RWPE1 (cell line): ENCODE results near the gene SEMA4F.

Experiments
- CTCF ChIA-PET: fragments of 350-600 bp; sonication (Branson Sonifier 250); formaldehyde crosslinking; extraction: SDS; loops from one replicate; lab custom pipeline; 2021; lab: Yijun Ruan, JAX
- POLR2A ChIA-PET: fragments of 400-600 bp; formaldehyde crosslinking; extraction: SDS; loops from one replicate; lab custom pipeline; 2020; ENCODE audit warnings: antibody characterized with exemption; ENCODE audit not compliant: low non-redundant PET; lab: Yijun Ruan, JAX
- DNase-seq: peaks from one replicate; pipeline ENCODE4 v3.0.0; 2012; ENCODE audit warnings: low spot score
- H3K27ac ChIP-seq: fragments of 450-650 bp; 2 replicates; pipeline ENCODE4 v1.5.1; 2017
- TF ChIP-seq, protein P1 (sequence below): fragments of 450-650 bp; conservative IDR thresholded peaks from 2 replicates; pipeline ENCODE4 v1.5.1; 2017; ENCODE audit warnings: low read depth, mild to moderate bottlenecking

SEMA4F gene

DNA sequence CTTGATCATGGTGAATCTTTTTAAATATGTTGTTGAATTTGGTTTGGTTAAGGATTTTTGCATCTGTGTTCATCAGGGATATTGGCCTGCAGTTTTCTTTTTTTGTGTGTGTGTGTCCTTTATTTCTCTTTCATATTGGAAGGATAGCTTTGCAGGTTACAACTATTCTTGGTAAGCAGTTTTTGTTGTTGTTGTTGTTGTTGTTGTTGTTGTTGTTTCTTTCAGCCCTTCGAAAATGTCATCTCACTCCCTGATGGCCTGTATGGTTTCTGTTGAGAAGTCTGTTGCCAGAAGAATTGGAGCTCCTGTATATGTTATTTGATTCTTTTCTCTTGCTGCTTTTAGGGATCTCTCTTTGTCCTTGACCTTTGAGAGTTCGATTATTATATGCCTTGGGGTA, 74.8 kb downstream of the SEMA4F start:
- TF ChIP-seq, protein P1, sequence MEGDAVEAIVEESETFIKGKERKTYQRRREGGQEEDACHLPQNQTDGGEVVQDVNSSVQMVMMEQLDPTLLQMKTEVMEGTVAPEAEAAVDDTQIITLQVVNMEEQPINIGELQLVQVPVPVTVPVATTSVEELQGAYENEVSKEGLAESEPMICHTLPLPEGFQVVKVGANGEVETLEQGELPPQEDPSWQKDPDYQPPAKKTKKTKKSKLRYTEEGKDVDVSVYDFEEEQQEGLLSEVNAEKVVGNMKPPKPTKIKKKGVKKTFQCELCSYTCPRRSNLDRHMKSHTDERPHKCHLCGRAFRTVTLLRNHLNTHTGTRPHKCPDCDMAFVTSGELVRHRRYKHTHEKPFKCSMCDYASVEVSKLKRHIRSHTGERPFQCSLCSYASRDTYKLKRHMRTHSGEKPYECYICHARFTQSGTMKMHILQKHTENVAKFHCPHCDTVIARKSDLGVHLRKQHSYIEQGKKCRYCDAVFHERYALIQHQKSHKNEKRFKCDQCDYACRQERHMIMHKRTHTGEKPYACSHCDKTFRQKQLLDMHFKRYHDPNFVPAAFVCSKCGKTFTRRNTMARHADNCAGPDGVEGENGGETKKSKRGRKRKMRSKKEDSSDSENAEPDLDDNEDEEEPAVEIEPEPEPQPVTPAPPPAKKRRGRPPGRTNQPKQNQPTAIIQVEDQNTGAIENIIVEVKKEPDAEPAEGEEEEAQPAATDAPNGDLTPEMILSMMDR, result no peak
- DNase-seq, result no peak
- ChIA-PET POLR2A (no interaction called here), CTCF (interaction anchor here (0.6 kb wide), 1 partner anchor 61 kb away, joined by 5 read pairs; no protein-coding TSS in a partner anchor)
- no peak overlapping the region for H3K27ac ChIP-seq

DNA sequence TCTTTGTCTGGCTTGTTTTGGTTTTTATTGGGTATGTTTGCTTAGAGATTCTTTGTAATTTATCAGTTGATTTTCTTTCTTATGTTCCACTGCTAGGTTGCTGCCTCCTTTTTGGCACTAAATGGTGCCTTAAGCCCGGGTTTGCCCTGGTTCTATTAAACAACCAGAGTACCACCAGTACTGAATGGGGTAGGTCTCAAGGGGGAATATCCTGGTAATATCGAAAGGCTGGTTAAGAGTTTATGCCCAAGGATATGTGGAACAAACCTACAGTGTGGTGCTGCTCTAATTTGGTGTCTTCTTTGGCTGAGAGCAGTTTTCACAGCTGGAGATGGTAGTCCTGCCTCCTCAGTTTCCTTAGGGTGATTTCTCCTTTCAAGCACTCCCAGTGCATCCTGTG, 76.5 kb downstream of the SEMA4F start:
- no peak for DNase-seq
- TF ChIP-seq, protein P1, result no peak
- ChIA-PET CTCF (no interaction called here), POLR2A (no interaction called here)
- no peak overlapping the region for H3K27ac ChIP-seq
